Measurements from ENCODE around the gene PDE4A. TPM values are rescaled to one million over a fixed set of nuclear protein-coding genes. Genes with fewer than 3 reads are reported as not detected.
A peak's percentile ranks its signal among the peaks of the same experiment; 100 is the strongest.

Gene PDE4A
- total and polyA plus RNA-seq, 2 of the 13 experiments (the other 11 are each of a cell fraction or from before 2014, with no cell fraction given): 1.1 to 4.1 TPM

DNA sequence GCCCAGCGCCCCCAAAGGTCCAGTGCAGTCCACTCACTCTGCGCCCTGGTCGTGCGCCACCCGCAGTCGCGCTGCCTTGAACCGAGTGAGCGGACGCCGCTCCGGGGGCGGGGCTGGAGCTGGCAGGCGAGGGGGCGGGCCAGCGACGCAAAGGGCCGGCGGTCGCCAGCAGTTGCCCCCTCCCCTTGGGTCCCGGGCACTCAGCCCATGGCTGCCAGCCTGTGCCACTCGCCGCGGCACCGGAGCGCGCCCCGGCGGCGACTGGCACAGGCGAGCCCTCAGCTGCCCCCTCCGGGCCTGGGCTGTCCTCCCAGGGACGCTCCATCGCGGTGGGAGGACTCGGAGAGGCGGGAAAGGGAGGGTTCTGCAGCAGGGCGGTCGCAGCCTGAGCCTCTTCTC, 97.0 kb downstream of the PDE4A start, which contains the start of gene S1PR5 (continued):
- TF ChIP-seq, protein P1, sequence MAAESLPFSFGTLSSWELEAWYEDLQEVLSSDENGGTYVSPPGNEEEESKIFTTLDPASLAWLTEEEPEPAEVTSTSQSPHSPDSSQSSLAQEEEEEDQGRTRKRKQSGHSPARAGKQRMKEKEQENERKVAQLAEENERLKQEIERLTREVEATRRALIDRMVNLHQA (CRISPR knock-in tag; IDR thresholded peaks at IDR 0.05): no peak
- TF ChIP-seq CBX2 (IDR thresholded peaks at IDR 0.05; ENCODE audit: low read depth, low read length) (no peak), CBX2 (CRISPR knock-in tag; IDR thresholded peaks at IDR 0.05; ENCODE audit: low read depth) (no peak), ZBTB1 (CRISPR knock-in tag; IDR thresholded peaks at IDR 0.05; ENCODE audit: borderline replicate concordance) (no peak), SMC3 (IDR thresholded peaks at IDR 0.05; ENCODE audit: low read length) (no peak), WIZ (CRISPR knock-in tag; IDR thresholded peaks at IDR 0.05) (no peak), ZNF143 (CRISPR knock-in tag; IDR thresholded peaks at IDR 0.05) (no peak), SP5 (CRISPR knock-in tag; IDR thresholded peaks at IDR 0.05; ENCODE audit: borderline replicate concordance, low read depth) (no peak), ATF7 (IDR thresholded peaks at IDR 0.05) (no peak), ATF7 (CRISPR knock-in tag; IDR thresholded peaks at IDR 0.05) (no peak), STAT5B (CRISPR knock-in tag; IDR thresholded peaks at IDR 0.05) (no peak), ZNF230 (CRISPR knock-in tag; IDR thresholded peaks at IDR 0.05) (no peak), ZNF75D (CRISPR knock-in tag; IDR thresholded peaks at IDR 0.05; ENCODE audit: borderline replicate concordance) (no peak), HOXA5 (CRISPR knock-in tag; IDR thresholded peaks at IDR 0.05) (no peak), CREB1 (IDR thresholded peaks at IDR 0.05) (no peak), CREB1 (CRISPR knock-in tag; IDR thresholded peaks at IDR 0.05) (no peak), PHF20 (CRISPR knock-in tag; IDR thresholded peaks at IDR 0.05) (no peak), PHB2 (IDR thresholded peaks at IDR 0.05; ENCODE audit: partially characterized antibody) (no peak), TAF1 (CRISPR knock-in tag; IDR thresholded peaks at IDR 0.05) (no peak)
- TF ChIP-seq, protein P2, sequence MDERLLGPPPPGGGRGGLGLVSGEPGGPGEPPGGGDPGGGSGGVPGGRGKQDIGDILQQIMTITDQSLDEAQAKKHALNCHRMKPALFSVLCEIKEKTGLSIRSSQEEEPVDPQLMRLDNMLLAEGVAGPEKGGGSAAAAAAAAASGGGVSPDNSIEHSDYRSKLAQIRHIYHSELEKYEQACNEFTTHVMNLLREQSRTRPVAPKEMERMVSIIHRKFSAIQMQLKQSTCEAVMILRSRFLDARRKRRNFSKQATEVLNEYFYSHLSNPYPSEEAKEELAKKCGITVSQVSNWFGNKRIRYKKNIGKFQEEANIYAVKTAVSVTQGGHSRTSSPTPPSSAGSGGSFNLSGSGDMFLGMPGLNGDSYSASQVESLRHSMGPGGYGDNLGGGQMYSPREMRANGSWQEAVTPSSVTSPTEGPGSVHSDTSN (CRISPR knock-in tag; IDR thresholded peaks at IDR 0.05): no peak
- TF ChIP-seq, protein P3, sequence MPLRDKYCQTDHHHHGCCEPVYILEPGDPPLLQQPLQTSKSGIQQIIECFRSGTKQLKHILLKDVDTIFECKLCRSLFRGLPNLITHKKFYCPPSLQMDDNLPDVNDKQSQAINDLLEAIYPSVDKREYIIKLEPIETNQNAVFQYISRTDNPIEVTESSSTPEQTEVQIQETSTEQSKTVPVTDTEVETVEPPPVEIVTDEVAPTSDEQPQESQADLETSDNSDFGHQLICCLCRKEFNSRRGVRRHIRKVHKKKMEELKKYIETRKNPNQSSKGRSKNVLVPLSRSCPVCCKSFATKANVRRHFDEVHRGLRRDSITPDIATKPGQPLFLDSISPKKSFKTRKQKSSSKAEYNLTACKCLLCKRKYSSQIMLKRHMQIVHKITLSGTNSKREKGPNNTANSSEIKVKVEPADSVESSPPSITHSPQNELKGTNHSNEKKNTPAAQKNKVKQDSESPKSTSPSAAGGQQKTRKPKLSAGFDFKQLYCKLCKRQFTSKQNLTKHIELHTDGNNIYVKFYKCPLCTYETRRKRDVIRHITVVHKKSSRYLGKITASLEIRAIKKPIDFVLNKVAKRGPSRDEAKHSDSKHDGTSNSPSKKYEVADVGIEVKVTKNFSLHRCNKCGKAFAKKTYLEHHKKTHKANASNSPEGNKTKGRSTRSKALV (CRISPR knock-in tag; IDR thresholded peaks at IDR 0.05): peak; percentile 91
- TF ChIP-seq, protein P4, sequence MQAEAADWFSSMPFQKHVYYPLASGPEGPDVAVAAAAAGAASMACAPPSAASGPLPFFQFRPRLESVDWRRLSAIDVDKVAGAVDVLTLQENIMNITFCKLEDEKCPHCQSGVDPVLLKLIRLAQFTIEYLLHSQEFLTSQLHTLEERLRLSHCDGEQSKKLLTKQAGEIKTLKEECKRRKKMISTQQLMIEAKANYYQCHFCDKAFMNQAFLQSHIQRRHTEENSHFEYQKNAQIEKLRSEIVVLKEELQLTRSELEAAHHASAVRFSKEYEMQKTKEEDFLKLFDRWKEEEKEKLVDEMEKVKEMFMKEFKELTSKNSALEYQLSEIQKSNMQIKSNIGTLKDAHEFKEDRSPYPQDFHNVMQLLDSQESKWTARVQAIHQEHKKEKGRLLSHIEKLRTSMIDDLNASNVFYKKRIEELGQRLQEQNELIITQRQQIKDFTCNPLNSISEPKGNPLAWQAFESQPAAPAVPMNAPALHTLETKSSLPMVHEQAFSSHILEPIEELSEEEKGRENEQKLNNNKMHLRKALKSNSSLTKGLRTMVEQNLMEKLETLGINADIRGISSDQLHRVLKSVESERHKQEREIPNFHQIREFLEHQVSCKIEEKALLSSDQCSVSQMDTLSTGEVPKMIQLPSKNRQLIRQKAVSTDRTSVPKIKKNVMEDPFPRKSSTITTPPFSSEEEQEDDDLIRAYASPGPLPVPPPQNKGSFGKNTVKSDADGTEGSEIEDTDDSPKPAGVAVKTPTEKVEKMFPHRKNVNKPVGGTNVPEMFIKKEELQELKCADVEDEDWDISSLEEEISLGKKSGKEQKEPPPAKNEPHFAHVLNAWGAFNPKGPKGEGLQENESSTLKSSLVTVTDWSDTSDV (CRISPR knock-in tag; IDR thresholded peaks at IDR 0.05): no peak
- TF ChIP-seq, protein P5, sequence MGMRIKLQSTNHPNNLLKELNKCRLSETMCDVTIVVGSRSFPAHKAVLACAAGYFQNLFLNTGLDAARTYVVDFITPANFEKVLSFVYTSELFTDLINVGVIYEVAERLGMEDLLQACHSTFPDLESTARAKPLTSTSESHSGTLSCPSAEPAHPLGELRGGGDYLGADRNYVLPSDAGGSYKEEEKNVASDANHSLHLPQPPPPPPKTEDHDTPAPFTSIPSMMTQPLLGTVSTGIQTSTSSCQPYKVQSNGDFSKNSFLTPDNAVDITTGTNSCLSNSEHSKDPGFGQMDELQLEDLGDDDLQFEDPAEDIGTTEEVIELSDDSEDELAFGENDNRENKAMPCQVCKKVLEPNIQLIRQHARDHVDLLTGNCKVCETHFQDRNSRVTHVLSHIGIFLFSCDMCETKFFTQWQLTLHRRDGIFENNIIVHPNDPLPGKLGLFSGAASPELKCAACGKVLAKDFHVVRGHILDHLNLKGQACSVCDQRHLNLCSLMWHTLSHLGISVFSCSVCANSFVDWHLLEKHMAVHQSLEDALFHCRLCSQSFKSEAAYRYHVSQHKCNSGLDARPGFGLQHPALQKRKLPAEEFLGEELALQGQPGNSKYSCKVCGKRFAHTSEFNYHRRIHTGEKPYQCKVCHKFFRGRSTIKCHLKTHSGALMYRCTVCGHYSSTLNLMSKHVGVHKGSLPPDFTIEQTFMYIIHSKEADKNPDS (CRISPR knock-in tag; IDR thresholded peaks at IDR 0.05): no peak
- TF ChIP-seq, protein P6, sequence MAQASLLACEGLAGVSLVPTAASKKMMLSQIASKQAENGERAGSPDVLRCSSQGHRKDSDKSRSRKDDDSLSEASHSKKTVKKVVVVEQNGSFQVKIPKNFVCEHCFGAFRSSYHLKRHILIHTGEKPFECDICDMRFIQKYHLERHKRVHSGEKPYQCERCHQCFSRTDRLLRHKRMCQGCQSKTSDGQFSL (CRISPR knock-in tag; IDR thresholded peaks at IDR 0.05): no peak
